ENCODE data around the gene RAP1B.
A peak's percentile ranks its signal among the peaks of the same experiment; 100 is the strongest.

The RAP1B gene

GRCh38 chr12:68614769-68615168 lies 4.1 kb downstream of the RAP1B start:
- Mint-ChIP-seq H3K9me3 (no peaks in the 10 kb centered on the region), H3K27me3 (no peaks in the 10 kb centered on the region), H3K27ac (no peak overlapping the region), H3K4me1 (ENCODE audit: low read depth) (peaks cover 50% of the 10 kb centered on the region), H3K36me3 (ENCODE audit: low read depth) (peaks cover 57% of the 10 kb centered on the region), H3K4me3 (peak overlapping the region; percentile 4)
- intact Hi-C loops (cut with micrococcal nuclease), result loop anchor here (5.0 kb wide), 1 partner anchor 257 kb away; no protein-coding TSS in a partner anchor

- Mint-ChIP-seq H3K4me3 (no peak overlapping the region), H3K4me1 (ENCODE audit: low read depth) (peaks cover 66% of the 10 kb centered on the region), H3K9me3 (no peaks in the 10 kb centered on the region), H3K36me3 (ENCODE audit: low read depth) (peaks cover 47% of the 10 kb centered on the region), H3K27me3 (no peaks in the 10 kb centered on the region), H3K27ac (peak overlapping the region; percentile 34)
- intact Hi-C loops (cut with micrococcal nuclease), result no loop called here
Measured at GRCh38 chr12:68617160-68617926, 6.6 kb downstream of the RAP1B start.

- Mint-ChIP-seq H3K36me3 (ENCODE audit: low read depth) (peaks cover 45% of the 10 kb centered on the region), H3K27ac (no peak overlapping the region), H3K9me3 (no peaks in the 10 kb centered on the region), H3K4me3 (no peak overlapping the region), H3K27me3 (no peaks in the 10 kb centered on the region), H3K4me1 (ENCODE audit: low read depth) (peaks cover 64% of the 10 kb centered on the region)
- intact Hi-C loops (cut with micrococcal nuclease), result no loop called here
Measured at GRCh38 chr12:68619541-68619940, 8.8 kb downstream of the RAP1B start.

GRCh38 chr12:68620519-68621471 lies 10.1 kb downstream of the RAP1B start:
- intact Hi-C loops (cut with micrococcal nuclease), result no loop called here
- Mint-ChIP-seq H3K4me3 (no peak overlapping the region), H3K4me1 (ENCODE audit: low read depth) (peaks cover 52% of the 10 kb centered on the region), H3K27me3 (no peaks in the 10 kb centered on the region), H3K27ac (peak overlapping the region; percentile 9), H3K36me3 (ENCODE audit: low read depth) (peaks cover 46% of the 10 kb centered on the region), H3K9me3 (no peaks in the 10 kb centered on the region)

- intact Hi-C loops (cut with micrococcal nuclease), result no loop called here
- H3K27me3 Mint-ChIP-seq, result no peaks in the 10 kb centered on the region
- H3K36me3 Mint-ChIP-seq (ENCODE audit: low read depth), result peaks cover 49% of the 10 kb centered on the region
- no peak overlapping the region for H3K4me3 Mint-ChIP-seq
- peak overlapping the region; percentile 48 for H3K27ac Mint-ChIP-seq
- H3K4me1 Mint-ChIP-seq (ENCODE audit: low read depth), result peaks cover 47% of the 10 kb centered on the region
- no peaks in the 10 kb centered on the region for H3K9me3 Mint-ChIP-seq
Measured at GRCh38 chr12:68621472-68622081, 10.9 kb downstream of the RAP1B start.

- no peak overlapping the region for H3K4me3 Mint-ChIP-seq
- H3K36me3 Mint-ChIP-seq (ENCODE audit: low read depth), result peaks cover 55% of the 10 kb centered on the region
- intact Hi-C loops (cut with micrococcal nuclease), result no loop called here
- no peaks in the 10 kb centered on the region for H3K9me3 Mint-ChIP-seq
- H3K27ac Mint-ChIP-seq, result peak overlapping the region; percentile 48
- peaks cover 54% of the 10 kb centered on the region for H3K4me1 Mint-ChIP-seq (ENCODE audit: low read depth)
- H3K27me3 Mint-ChIP-seq, result no peaks in the 10 kb centered on the region
Measured at GRCh38 chr12:68622250-68622649, 11.6 kb downstream of the RAP1B start.

- H3K27me3 Mint-ChIP-seq, result no peaks in the 10 kb centered on the region
- H3K4me3 Mint-ChIP-seq, result no peak overlapping the region
- peaks cover 62% of the 10 kb centered on the region for H3K36me3 Mint-ChIP-seq (ENCODE audit: low read depth)
- H3K9me3 Mint-ChIP-seq, result no peaks in the 10 kb centered on the region
- H3K4me1 Mint-ChIP-seq (ENCODE audit: low read depth), result peaks cover 53% of the 10 kb centered on the region
- intact Hi-C loops (cut with micrococcal nuclease), result no loop called here
- peak overlapping the region; percentile 48 for H3K27ac Mint-ChIP-seq
Measured at GRCh38 chr12:68623059-68623458, 12.4 kb downstream of the RAP1B start.

- intact Hi-C loops (cut with micrococcal nuclease), result no loop called here
- Mint-ChIP-seq H3K27me3 (no peaks in the 10 kb centered on the region), H3K27ac (no peak overlapping the region)
Measured at GRCh38 chr12:68623984-68624383, 13.3 kb downstream of the RAP1B start.

GRCh38 chr12:68624933-68625332 lies 14.2 kb downstream of the RAP1B start:
- H3K36me3 Mint-ChIP-seq (ENCODE audit: low read depth), result peaks cover 63% of the 10 kb centered on the region
- H3K4me3 Mint-ChIP-seq, result no peak overlapping the region
- no peak overlapping the region for H3K27ac Mint-ChIP-seq

More at GRCh38 chr12:68623984-68624383, 13.3 kb downstream of the RAP1B start:
- Mint-ChIP-seq H3K4me1 (ENCODE audit: low read depth) (peaks cover 56% of the 10 kb centered on the region), H3K4me3 (no peak overlapping the region), H3K36me3 (ENCODE audit: low read depth) (peaks cover 58% of the 10 kb centered on the region), H3K9me3 (no peaks in the 10 kb centered on the region)

GRCh38 chr12:68627673-68628319 lies 17.1 kb downstream of the RAP1B start:
- no peaks in the 10 kb centered on the region for H3K9me3 Mint-ChIP-seq
- no peak overlapping the region for H3K4me3 Mint-ChIP-seq
- H3K4me1 Mint-ChIP-seq (ENCODE audit: low read depth), result peaks cover 55% of the 10 kb centered on the region
- H3K27me3 Mint-ChIP-seq, result no peaks in the 10 kb centered on the region
- no peak overlapping the region for H3K27ac Mint-ChIP-seq
- peaks cover 72% of the 10 kb centered on the region for H3K36me3 Mint-ChIP-seq (ENCODE audit: low read depth)
- intact Hi-C loops (cut with micrococcal nuclease), result no loop called here

More at GRCh38 chr12:68624933-68625332, 14.2 kb downstream of the RAP1B start:
- Mint-ChIP-seq H3K27me3 (no peaks in the 10 kb centered on the region), H3K4me1 (ENCODE audit: low read depth) (peaks cover 60% of the 10 kb centered on the region), H3K9me3 (no peaks in the 10 kb centered on the region)
- intact Hi-C loops (cut with micrococcal nuclease), result no loop called here

- Mint-ChIP-seq H3K9me3 (no peaks in the 10 kb centered on the region), H3K4me3 (no peak overlapping the region), H3K4me1 (ENCODE audit: low read depth) (peaks cover 55% of the 10 kb centered on the region), H3K36me3 (ENCODE audit: low read depth) (peaks cover 71% of the 10 kb centered on the region), H3K27me3 (no peaks in the 10 kb centered on the region), H3K27ac (no peak overlapping the region)
- intact Hi-C loops (cut with micrococcal nuclease), result no loop called here
Measured at GRCh38 chr12:68628698-68629097, 18.0 kb downstream of the RAP1B start.

- Mint-ChIP-seq H3K9me3 (no peaks in the 10 kb centered on the region), H3K4me3 (no peak overlapping the region), H3K27me3 (no peaks in the 10 kb centered on the region), H3K27ac (no peak overlapping the region), H3K4me1 (ENCODE audit: low read depth) (peaks cover 63% of the 10 kb centered on the region), H3K36me3 (ENCODE audit: low read depth) (peaks cover 63% of the 10 kb centered on the region)
- intact Hi-C loops (cut with micrococcal nuclease), result no loop called here
Measured at GRCh38 chr12:68630050-68630449, 19.4 kb downstream of the RAP1B start.

GRCh38 chr12:68630598-68630997 lies 19.9 kb downstream of the RAP1B start:
- Mint-ChIP-seq H3K4me3 (no peak overlapping the region), H3K27me3 (no peaks in the 10 kb centered on the region), H3K9me3 (no peaks in the 10 kb centered on the region), H3K36me3 (ENCODE audit: low read depth) (peaks cover 58% of the 10 kb centered on the region), H3K27ac (no peak overlapping the region), H3K4me1 (ENCODE audit: low read depth) (peaks cover 63% of the 10 kb centered on the region)
- intact Hi-C loops (cut with micrococcal nuclease), result no loop called here
